GDM1 (cell line): ENCODE data around the gene KIAA1217.

Experiments used
- DNase-seq: peaks from one replicate; lab custom pipeline; 2025; lab: John Stamatoyannopoulos, UW

KIAA1217 gene

GRCh38 chr10:24405635-24406034, 196.7 kb downstream of the KIAA1217 start:
- DNase-seq: no peak

GRCh38 chr10:24406809-24407483, 198.0 kb downstream of the KIAA1217 start:
- no peak for DNase-seq

DNA sequence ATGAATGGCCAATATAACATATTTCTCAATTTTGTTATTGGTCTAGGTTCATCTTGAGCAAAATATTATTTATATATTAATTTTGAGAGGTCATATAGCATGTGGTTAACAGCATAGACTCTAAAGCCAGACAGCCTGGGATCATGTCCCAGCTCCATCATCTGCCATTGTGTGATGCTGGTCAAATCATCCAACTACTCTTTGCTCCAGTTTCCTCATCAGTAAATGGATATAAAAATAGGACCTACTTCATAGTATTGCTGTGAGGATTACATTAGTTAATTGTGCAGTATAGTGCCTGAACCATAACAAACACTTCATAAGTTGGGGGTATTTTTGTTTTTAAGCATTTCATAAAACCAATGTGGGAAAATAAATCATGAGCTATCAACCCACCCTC, 199.0 kb downstream of the KIAA1217 start:
- DNase-seq: no peak

DNA sequence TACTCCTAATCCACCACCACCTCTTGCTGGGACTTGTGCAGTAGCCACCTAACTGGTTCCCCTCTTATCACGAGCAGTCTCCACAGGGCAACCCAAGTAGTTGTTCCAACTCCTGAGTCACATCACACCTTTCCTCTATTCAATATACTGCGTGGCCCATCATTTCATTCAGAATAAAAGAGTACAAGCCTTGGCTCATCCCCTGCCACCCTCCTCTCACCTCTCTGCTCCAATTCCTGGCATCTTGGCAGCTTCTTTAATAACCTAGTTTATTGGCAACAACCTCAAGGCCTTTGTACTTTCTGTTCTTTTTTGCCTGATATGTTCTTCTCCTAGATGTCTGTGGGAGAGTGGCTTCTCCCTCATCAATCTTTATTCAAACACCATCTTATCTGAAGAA, 199.4 kb downstream of the KIAA1217 start:
- DNase-seq: no peak

DNA sequence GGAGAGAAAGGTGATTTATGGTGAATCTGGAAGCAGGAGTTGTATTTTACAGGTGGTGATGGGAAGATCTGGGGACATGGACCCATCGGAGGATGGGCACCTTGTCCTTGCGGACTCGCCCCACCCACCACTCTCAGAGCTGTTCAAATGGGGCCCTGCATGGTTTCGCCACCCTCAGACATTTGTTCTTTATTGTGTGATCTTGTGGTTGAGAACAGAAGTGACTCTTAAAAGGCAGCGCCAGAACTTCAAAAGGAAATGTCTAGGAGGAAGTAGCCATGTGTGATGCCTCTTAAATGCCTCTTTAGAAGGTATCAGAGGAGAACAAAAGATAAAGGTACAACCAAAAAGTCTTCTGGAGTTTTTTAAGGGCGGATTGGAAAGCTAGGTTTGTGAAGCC, 205.7 kb downstream of the KIAA1217 start:
- peak; percentile 8 for DNase-seq

DNA sequence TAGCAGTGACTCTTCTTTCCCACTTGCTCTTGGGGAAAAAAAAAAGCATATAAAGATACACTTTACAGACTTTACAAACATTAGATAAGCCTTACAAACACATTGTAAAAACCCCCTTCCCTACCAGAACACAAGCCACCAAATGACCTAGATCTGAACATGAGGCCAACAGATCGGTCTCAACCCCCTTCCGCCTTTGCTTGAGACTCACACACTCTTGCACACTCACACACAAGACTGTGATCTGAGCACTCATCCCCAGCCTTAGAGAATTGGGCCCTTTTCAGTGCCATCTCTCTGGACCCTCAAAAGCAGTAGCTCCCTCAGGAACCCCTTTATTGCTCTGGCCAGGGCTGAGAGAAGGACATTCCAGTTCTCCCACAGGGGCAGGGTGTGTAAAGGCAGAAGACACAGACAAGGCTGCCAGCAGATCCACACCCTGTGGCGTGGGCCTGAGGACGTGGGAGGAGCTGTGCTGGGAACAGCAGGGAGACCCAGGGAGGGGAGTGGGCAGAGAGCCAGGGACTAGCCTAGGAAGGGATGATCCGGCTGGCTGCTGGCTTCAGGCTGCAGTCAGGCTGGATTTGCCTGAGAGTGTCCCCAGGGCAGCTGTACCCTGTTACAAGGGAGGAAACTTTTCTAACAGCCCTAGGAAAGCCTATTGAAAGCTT, 206.7 kb downstream of the KIAA1217 start:
- no peak for DNase-seq

DNA sequence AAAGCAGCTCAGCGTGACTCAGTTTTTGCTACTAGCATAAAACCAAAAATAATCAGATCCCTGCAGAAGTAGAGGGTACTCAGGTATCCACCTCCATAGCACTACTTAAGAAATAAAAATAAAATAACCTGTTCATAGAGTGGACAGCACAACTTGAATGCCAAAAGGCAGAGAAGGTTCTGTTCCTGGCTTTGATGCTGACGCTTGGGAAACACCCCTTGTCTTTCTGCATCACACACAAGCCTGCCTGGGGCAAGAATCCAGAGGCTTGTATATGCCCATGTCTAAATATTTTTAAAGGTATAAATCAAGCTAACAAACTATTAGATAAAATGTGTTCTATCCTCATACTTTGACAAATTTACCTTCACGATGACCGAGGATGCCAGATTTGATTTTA, 207.3 kb downstream of the KIAA1217 start:
- DNase-seq: no peak

- DNase-seq: no peak
Measured at GRCh38 chr10:24417053-24417452, 208.1 kb downstream of the KIAA1217 start.

- DNase-seq: no peak
Measured at GRCh38 chr10:24418532-24418931, 209.6 kb downstream of the KIAA1217 start.

- DNase-seq: no peak
Measured at GRCh38 chr10:24419066-24419465, 210.1 kb downstream of the KIAA1217 start.

GRCh38 chr10:24425151-24425550, 216.2 kb downstream of the KIAA1217 start:
- DNase-seq: no peak

GRCh38 chr10:24427678-24428409, 218.9 kb downstream of the KIAA1217 start:
- no peak for DNase-seq

DNA sequence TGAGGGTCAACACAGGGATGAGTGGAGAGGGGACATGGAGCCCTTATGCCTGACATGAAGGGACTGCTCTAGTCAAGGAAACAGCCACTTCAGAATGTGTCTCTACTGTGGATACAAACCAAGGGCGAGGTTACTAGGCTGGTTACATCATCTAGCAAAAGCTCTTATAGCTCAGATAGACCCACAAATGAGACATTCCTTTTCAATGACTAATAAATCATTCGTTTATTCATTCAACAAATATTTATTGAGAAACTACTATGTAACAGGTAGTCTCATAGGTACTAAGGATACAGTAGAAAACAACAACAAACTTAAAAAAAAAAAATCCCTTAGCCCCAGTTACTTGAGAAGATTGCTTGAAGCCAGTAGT, 219.5 kb downstream of the KIAA1217 start:
- DNase-seq: no peak

DNA sequence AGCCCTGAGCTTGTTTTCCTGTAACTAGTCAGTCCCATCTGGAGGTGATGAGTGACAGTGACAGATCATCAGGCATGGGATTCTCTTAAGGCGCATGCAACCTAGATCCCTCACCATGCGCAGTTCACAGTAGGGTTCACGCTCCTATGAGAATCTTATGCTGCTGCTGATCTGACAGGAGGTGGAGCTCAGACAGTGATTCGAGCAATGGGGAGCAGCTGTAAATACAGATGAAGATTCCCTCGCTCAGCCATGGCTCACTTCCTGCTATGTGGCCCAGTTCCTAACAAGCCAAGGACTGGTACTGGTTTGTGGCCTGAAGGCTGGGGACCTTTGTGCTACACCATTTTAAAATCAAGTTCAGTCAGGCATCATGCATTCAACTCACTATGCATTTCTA, 221.7 kb downstream of the KIAA1217 start:
- DNase-seq: no peak

DNA sequence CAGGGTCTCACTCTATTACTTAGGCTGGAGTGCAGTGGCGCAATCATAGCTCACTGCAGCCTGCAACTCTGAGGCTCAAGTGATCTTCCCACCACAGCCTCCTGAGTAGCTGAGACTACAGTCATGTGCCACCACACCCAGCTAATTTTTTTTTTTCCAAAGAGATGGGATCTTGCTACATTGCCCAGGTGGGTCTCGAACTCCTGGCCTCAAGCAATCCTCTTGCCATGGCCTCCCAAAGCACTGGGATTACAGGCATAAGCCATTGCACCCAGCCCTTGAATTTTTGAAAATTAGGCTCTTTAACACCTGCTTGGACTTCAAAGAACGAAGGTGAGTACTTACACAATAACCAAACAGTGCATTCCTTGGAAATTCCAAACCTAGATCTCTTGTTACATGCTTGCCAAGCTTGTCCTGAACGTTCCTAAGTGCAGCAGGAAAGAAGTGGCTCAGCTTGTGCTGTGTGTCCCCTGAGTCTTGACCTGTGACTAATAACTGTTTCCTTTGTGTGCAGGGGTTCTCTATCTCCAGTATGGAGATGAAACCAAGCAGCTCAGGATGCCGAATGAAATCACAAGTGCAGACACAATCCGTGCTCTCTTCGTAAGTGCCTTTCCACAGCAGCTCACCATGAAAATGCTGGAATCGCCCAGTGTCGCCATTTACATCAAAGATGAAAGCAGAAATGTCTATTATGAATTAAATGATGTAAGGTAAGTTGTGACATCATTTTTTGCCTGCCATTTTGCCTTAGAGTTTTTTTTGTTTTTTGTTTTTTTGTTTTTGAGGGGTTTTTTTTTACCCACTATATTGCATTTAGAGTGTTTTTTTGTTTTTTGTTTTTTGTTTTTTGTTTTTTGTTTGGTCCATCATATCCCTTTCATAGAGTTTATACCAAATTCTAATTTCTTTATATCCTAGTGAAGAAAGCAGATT, 223.8 kb downstream of the KIAA1217 start:
- no peak for DNase-seq

- DNase-seq: no peak
Measured at GRCh38 chr10:24433705-24434104, 224.8 kb downstream of the KIAA1217 start.

DNA sequence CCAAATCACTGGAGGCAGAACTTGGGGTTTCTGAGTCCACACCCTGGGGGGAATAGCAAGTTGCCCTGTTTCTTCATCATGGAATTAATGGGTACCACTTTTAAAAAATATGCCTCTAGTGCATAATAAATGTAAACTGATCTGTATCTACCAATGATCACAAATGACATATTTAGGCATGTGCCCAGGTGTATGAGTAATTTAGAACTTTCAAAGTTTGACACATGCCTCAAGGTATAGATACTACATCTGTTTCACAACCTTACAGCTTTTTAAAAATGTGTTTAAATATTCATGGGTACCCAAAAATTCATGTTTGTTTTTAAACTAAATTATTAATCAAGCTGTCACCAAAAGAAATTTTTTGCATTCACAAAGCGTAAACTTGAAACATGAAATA, 226.0 kb downstream of the KIAA1217 start:
- DNase-seq: no peak

- DNase-seq: no peak
Measured at GRCh38 chr10:24435374-24435773, 226.4 kb downstream of the KIAA1217 start.

GRCh38 chr10:24437302-24437701, 228.4 kb downstream of the KIAA1217 start:
- no peak for DNase-seq

GRCh38 chr10:24438800-24439199, 229.9 kb downstream of the KIAA1217 start:
- no peak for DNase-seq

GRCh38 chr10:24439935-24440334, 231.0 kb downstream of the KIAA1217 start:
- DNase-seq: no peak
